ENCODE results near the gene SLC20A1.
"Not testable (repeated sequence)": the region's sequence is repeated elsewhere in the genome, so short reads cannot be mapped to it uniquely, and the experiment has no call there.

SLC20A1 gene

GRCh38 chr2:112686348-112687217 lies 40.8 kb downstream of the SLC20A1 start:
- no peak for DNase-seq

- DNase-seq, result no peak
These were observed 41.8 kb downstream of the SLC20A1 start for GRCh38 chr2:112687522-112687921.

GRCh38 chr2:112688086-112688880 lies 42.5 kb downstream of the SLC20A1 start:
- DNase-seq, result no peak

DNA sequence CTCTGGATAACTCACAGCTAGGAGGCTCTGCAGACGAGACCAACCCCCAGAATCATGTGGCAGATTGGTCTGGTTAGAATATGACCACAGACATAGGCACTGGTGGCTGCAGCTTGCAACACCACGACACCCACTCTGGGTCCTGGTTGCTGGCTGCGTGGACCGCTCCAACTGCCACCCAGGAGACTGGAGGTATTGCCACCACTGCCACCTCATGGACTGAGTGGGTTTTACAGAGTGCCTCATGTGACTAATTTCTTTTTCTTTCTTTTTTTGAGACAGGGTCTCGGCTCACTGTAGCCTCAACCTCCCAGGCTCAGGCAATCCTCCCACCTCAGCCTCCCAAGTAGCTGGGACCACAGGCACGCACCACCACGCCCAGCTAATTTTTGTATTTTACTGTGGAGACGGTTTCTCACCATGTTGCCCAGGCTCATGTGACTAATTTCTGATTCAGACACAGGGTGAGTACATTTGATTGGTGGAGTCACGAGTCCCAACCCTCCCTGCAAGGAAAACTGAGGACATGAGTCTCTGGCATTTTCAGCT lies 45.2 kb downstream of the SLC20A1 start:
- peak; percentile 64 for DNase-seq

DNA sequence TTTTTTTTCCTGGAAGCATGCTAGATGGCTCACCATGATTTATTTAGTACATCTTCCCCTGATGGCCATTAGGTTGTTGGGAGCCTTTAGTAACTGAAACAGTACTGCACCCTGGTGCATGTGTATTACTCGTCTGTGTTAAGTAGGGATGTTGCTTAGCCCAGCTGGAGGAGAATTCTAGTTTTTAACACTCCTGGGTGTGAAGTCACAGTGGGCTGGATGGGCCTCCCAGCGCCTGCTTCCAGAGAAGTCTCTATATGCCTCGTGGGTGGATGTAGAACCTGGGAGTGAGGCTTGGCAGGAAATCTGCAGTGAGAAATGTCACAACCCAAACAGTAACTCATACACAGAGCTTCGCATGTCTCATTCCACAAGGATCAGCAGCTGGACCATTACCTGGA lies 46.1 kb downstream of the SLC20A1 start:
- no peak for DNase-seq

- DNase-seq, result no peak
These were observed 46.8 kb downstream of the SLC20A1 start for GRCh38 chr2:112692495-112692911.

DNA sequence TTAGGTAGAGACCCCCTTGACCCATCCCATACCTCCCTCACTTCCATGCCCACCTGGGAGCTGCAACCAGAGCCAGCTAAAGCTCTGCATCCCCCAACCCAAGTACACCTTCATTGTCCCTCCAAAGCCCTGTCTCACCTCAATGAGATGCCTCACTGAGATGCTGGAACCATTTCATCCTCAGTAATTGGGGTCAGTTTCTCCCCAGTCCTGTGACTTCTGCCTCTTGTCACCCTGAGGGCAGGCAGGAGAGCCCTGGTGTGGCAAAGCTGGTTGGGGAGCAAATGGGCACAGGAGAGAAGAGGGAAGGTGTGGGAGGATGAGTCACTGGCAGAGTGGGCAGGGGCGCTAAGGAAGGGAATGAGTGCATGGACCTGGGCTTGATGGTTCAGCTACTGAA lies 47.2 kb downstream of the SLC20A1 start:
- DNase-seq, result peak; percentile 24

DNA sequence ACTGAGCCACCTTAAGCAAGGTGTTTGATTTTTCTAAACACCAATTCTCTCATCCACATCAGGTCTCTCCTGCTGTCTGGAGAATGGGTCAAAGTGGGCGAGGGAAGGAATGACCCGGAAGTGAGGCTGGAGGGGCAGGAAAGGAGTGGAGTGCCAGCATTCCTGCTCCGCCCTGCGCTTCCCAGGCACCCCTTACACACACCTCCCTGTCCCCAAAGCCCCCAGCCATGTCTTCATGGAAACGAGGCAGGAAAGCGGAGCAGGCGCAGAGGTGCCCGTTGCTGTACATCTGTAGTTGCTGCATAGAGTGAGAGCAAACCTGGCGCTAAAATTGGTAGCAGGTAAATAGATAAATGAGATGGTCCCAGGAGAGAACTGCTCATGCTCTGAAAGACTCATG lies 47.9 kb downstream of the SLC20A1 start:
- no peak for DNase-seq

GRCh38 chr2:112694182-112694581 lies 48.4 kb downstream of the SLC20A1 start:
- DNase-seq, result no peak

DNA sequence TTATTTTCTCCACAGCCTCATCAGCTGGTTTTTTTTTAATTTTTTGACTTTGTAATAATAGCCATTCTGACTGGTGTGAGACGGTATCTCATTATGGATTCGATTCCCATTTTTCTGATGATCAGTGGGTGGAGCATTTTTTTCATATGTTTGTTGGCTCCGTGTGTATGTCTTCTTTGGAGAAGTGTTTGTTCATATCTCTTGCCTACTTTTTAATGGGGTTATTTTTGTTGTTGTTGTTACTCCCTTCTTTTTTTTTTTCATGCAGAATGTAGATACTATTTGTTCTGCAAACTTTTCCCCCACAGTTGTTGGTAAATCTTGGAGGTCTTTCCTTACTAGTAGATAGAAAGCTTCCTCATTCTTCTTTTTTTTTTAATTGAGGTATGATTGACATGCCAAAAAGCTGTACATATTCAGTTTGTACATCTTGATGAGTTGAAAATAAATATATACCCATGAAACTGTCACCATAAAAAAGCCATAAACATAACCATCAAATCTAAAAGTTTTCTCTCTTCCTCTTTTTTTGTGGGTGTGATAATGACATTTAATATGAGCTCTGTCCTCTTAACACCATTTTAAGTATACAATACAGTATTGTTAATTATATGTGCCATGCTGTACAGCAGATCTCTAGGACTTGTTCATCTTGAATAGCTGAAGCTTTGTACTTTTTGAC lies 53.2 kb downstream of the SLC20A1 start:
- no peak for DNase-seq

DNA sequence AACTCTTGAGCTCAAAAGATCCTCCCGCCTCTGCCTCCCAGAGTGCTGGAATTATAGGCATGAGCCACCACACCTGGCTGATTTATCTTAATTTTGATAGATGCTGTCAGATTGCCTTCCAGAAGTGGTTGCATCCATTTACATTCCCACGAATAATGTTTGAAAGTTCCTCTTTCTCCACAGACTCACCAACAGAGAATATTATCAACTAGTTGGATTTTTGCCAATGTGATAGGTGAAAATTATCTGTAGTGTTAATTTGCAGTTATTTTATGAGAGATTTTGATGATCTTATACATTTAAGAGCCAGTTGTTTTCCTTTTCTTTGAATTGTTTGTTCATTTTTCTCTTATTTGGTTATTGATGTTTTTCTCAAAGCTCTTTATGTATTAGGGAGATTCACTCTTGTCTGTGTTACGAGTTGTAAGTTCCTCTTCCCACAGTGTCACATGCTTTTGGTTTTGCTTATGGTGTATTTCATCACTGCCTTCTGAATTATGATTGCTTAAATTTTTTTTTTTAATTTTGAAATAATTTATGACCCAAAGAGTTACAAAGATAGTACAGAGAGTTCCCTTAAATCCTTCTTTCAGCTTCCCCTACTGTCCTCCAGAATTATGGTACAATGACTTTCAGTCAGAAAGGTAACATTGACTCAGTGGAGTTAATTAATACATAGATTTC lies 54.4 kb downstream of the SLC20A1 start:
- no peak for DNase-seq

DNA sequence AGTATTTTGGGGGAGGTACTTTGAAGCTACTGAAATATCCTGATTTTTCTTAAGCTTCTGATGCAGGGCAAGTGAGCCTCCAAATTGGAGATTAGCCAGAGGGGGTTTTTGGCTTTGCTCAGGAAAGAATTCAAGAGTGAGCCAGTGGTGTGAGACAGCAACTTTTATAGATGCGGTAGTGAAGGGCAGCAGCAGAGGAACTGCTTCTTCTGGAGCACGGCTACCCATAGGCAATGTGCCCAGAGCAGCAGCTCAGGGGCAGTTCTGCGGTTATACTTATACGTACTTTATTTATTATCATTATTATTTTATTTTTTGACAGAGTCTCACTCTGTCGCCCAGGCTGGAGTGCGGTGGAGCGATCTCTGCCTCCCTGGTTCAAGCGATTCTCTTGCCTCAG lies 55.3 kb downstream of the SLC20A1 start:
- DNase-seq, result no peak

DNA sequence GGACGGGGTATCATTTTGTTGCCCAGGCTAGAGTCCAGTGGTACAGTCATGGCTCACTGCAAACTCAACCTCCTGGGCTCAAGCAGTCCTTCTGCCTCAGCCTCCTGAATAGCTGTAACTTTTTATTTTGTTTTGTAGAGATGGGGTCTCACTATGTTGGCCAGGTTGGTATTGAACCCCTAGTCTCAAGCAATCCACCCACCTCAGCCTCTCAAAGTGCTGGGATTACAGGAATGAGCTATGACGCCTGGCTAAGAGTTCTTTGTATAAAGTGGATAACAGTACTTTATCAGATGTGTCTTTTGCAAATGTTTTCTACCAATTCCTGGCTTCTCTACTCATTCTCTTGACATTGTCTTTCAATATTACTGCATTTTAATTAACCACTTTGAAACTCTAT lies 57.9 kb downstream of the SLC20A1 start:
- DNase-seq, result no peak

- DNase-seq, result no peak
These were observed 59.8 kb downstream of the SLC20A1 start for GRCh38 chr2:112705575-112705974.

GRCh38 chr2:112706170-112706664 lies 60.5 kb downstream of the SLC20A1 start:
- DNase-seq, result no peak

GRCh38 chr2:112706947-112707346 lies 61.2 kb downstream of the SLC20A1 start:
- not testable (repeated sequence) for DNase-seq

DNA sequence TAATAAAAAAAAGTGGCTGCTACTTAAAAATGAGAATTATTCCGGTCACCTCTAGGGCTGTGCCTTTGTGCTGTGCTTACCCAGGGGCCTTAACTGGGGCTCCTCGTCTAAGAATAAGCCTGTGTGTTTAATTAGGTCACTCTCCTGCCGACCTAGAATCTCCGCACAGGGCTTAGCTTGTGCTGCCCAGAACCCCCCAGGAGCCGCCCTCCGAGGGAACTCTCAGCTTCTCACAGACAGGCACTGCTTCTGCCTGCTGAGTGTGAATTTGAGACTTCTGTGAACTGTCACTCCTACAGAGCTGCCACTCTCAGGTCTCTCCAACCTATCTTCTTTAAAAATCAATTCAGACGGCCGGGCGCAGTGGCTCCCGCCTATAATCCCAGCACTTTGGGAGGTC lies 63.2 kb downstream of the SLC20A1 start:
- no peak for DNase-seq

- no peak for DNase-seq
These were observed 64.0 kb downstream of the SLC20A1 start for GRCh38 chr2:112709703-112710102.

- no peak for DNase-seq
These were observed 65.4 kb downstream of the SLC20A1 start for GRCh38 chr2:112710956-112711750.

DNA sequence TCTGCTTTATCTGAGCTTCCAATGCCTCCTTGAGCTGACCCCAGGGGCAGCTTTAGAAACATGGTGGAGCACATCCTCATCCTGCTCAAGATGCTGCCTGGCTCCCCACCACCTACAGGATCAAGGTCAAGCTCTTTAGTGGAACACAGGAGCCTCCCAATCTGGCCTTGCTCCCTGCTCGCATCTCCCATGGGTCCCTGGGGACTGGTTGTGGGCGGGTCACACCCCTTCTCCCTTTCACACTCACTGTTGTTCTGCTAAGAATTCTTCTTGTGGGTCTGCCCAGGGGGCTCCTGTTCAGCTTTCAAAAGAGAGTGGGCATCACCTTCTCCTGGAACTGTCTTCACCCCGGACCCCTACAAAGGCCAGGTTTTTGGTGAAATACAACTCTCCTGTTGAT lies 66.7 kb downstream of the SLC20A1 start:
- no peak for DNase-seq

DNA sequence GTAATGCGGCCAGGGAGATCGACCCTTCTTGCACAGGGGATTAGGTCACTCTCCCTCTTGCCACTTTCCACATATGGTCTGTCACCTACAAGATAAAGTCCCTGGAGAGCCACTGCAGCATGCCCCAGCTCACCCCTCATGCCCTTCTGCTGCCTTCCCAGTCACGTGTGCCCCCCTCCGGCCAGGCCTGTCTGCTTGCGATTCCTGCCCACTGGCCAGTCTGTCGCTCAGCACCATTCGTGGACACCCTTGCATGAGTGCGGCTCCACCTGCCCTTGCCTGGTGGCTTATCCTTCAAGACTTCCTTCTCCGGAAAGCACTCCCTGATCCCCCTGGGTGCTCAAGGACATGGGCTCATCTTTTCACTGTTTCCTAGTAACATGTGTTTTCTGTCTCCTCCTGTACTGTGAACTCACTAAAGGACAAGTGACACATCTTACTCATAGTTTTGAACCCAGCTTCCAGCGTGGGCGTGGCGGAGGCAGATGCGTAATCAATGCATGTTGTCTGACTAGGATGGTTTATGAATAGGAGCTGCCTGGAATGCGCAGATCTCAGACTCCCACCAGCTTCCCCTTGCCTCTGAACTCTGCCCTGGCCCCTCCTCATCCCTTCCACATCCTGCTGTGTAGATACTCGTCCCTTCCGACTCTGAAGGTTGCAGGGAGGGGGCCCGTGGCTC lies 67.3 kb downstream of the SLC20A1 start:
- DNase-seq, result no peak

All from activated naive CD4-positive, alpha-beta T cell treated with anti-CD3 and anti-CD28 coated beads, Interleukin-2, amount 50 U/mL, for 16 hours (primary cell).